K562 (cell line): ENCODE measurements around the gene CRB2. TPM values are rescaled to one million over a fixed set of nuclear protein-coding genes. Genes with fewer than 3 reads are reported as not detected.

Source experiments
- ETS2 ChIP-seq: IDR thresholded peaks from 2 replicates; pipeline ENCODE4 v1.6.1; 2016; ENCODE audit warnings: borderline replicate concordance, missing genetic modification characterization, mild to moderate bottlenecking, moderate library complexity, missing compliant biosample characterization; ENCODE audit not compliant: poor library complexity, severe bottlenecking
- HMBOX1 ChIP-seq: sonication (generic); IDR thresholded peaks from 2 replicates; pipeline ENCODE4 v1.6.1; 2016
- IRF9 ChIP-seq: fragments of 450-650 bp; IDR thresholded peaks from 2 replicates; pipeline ENCODE4 v1.6.1; 2016; ENCODE audit warnings: missing biosample characterization, missing genetic modification characterization
- MGA ChIP-seq: fragments of 450-650 bp; IDR thresholded peaks from 2 replicates; pipeline ENCODE4 v1.6.1; 2016; ENCODE audit warnings: mild to moderate bottlenecking, moderate library complexity
- POLR2G ChIP-seq: fragments of 200-400 bp; formaldehyde crosslinking; IDR thresholded peaks from 2 replicates; pipeline ENCODE4 v1.6.1; 2017; ENCODE audit warnings: low read depth, mild to moderate bottlenecking, antibody characterized with exemption, low read length, moderate library complexity
- POLR2H ChIP-seq: IDR thresholded peaks from 2 replicates; pipeline ENCODE4 v1.6.1; 2016; ENCODE audit warnings: missing genetic modification characterization, low read depth, mild to moderate bottlenecking, control low read depth, missing compliant biosample characterization, moderate library complexity
- SETDB1 ChIP-seq: IDR thresholded peaks from one replicate; pipeline ENCODE4 v1.6.1; 2012; ENCODE audit warnings: low read length, control low read depth, inconsistent platforms
- SMARCE1 ChIP-seq: fragments of 450-650 bp; IDR thresholded peaks from 2 replicates; pipeline ENCODE4 v1.7.1; 2016; ENCODE audit warnings: mild to moderate bottlenecking
- THAP7 ChIP-seq: fragments of 250-450 bp; sonication (Bioruptor Pico); IDR thresholded peaks from 2 replicates; pipeline ENCODE4 v1.5.0; 2021
- USF2 ChIP-seq: sonication (generic); formaldehyde crosslinking; IDR thresholded peaks from 2 replicates; pipeline ENCODE4 v1.5.0; 2020; ENCODE audit warnings: missing genetic modification reagents
- ZFP1 ChIP-seq: fragments of 450-650 bp; formaldehyde crosslinking; IDR thresholded peaks from 2 replicates; pipeline ENCODE4 v1.4.0; 2020; ENCODE audit warnings: mild to moderate bottlenecking, mixed read lengths
- ZFPM2 ChIP-seq: fragments of 250-450 bp; sonication (Bioruptor Pico); IDR thresholded peaks from 2 replicates; pipeline ENCODE4 v1.5.1; 2022; ENCODE audit warnings: mild to moderate bottlenecking
- polyA plus RNA-seq, 8 experiments: library from polyadenylated mRNA; depleted of rRNA in 4 of 8; stranded (reverse) in 5 of 8; unstranded in 3 of 8; fragments of >200 nt; fragmentation: Nextera tagmentation in 2 of 8; fragmentation: Illumina TruSeq in 1 of 8; extraction: Ambion mirVana in 2 of 8; extraction: Trizol in 1 of 8; gene quantifications; 2 replicates each; pipeline versions ENCODE4 v1.2.1 to v1.2.3, GENCODE V29; 2011 to 2014; ENCODE audit warnings: inconsistent platforms in 1 of 8, missing spikeins in 1 of 8
- total RNA-seq, 7 experiments: library from RNA; depleted of rRNA in 6 of 7; stranded (reverse); fragments of >200 nt in 6 of 7; fragmentation: Illumina TruSeq in 2 of 7; extraction: Trizol in 2 of 7; gene quantifications; 2 replicates each; pipeline versions ENCODE4 v1.2.1 to v1.2.3, GENCODE V29; 2011 to 2021; ENCODE audit warnings: low replicate concordance in 1 of 7

The CRB2 gene
- total and polyA plus RNA-seq, 9 of the 15 experiments (the other 6 are each of a cell fraction or from before 2014, with no cell fraction given), result 0.13 to 1.2 (median 0.25) TPM; not detected in 2

- TF ChIP-seq HMBOX1 (no peak), ZFP1 (no peak), MGA (peak; percentile 91), SMARCE1 (no peak), USF2 (CRISPR knock-in tag) (peak; percentile 82), THAP7 (CRISPR knock-in tag) (no peak), ZFPM2 (CRISPR knock-in tag) (no peak), ETS2 (tag) (no peak), SETDB1 (no peak), POLR2H (tag) (no peak), IRF9 (tag) (no peak), POLR2G (no peak)
These were observed 29.3 kb upstream of the CRB2 start (continued) for GRCh38 chr9:123326662-123327093.
